Left ventricle myocardium inferior (tissue), 1 donor: ENCODE measurements around the gene GRB7. TPM values are rescaled to one million over a fixed set of nuclear protein-coding genes. Genes with fewer than 3 reads are reported as not detected.
"Not testable (repeated sequence)": the region's sequence is repeated elsewhere in the genome, so short reads cannot be mapped to it uniquely, and the experiment has no call there.

Source experiments
- DNase-seq: peaks from one replicate; pipeline ENCODE4 v3.0.0-alpha.2; 2020
- H3K27ac ChIP-seq: fragments of 200-600 bp; replicated peaks from 2 replicates; pipeline ENCODE4 v1.8.0; 2021
- H3K27me3 ChIP-seq: fragments of 200-600 bp; 2 replicates; pipeline ENCODE4 v1.8.0; 2021; ENCODE audit warnings: low read depth
- H3K36me3 ChIP-seq: fragments of 200-600 bp; 2 replicates; pipeline ENCODE4 v1.8.0; 2021
- H3K4me1 ChIP-seq: fragments of 200-600 bp; 2 replicates; pipeline ENCODE4 v1.8.0; 2021
- H3K4me3 ChIP-seq: fragments of 200-600 bp; 2 replicates; pipeline ENCODE4 v1.8.0; 2021; ENCODE audit warnings: mild to moderate bottlenecking, moderate library complexity
- H3K9me3 ChIP-seq: fragments of 200-600 bp; replicated peaks from 2 replicates; pipeline ENCODE4 v1.8.0; 2021
- CTCF ChIP-seq: fragments of 200-600 bp; IDR thresholded peaks from 2 replicates; pipeline ENCODE4 v1.8.0; 2021; ENCODE audit warnings: antibody characterized with exemption, mild to moderate bottlenecking, borderline replicate concordance
- intact Hi-C: fragments of 100-400 bp; cut with micrococcal nuclease; formaldehyde crosslinking; loops from one replicate; pipeline ENCODE4 v1.11.0; 2022
- total RNA-seq: library from RNA; stranded (reverse); fragmentation: NEBNext Ultra II Directional; extraction: Animal tissue kit (Norgen Biotek cat#: 25700); gene quantifications from one replicate; pipeline ENCODE4 v1.2.1, GENCODE V29; 2021
- donor health status: DM: no; HTN: yes; CAD: no; lungs with severe emphysema.

Gene GRB7
- total RNA-seq, 1 donor from 2014 or later, result 1.1 TPM

- no peak overlapping the region for H3K4me3 ChIP-seq
- peaks cover 22% of the 10 kb centered on the region for H3K4me1 ChIP-seq
- H3K27me3 ChIP-seq, result peaks cover 55% of the 10 kb centered on the region
- no peaks in the 10 kb centered on the region for H3K9me3 ChIP-seq
- no peak overlapping the region for H3K27ac ChIP-seq
- TF ChIP-seq CTCF, result no peak
- intact Hi-C loops, result no loop called here
- no peak for DNase-seq
- no peaks in the 10 kb centered on the region for H3K36me3 ChIP-seq
These were observed 7.1 kb downstream of the GRB7 start for GRCh38 chr17:39744836-39745215.

- intact Hi-C loops, result no loop called here
- no peaks in the 10 kb centered on the region for H3K36me3 ChIP-seq
- no peak for TF ChIP-seq CTCF
- H3K9me3 ChIP-seq, result no peaks in the 10 kb centered on the region
- peaks cover 48% of the 10 kb centered on the region for H3K27me3 ChIP-seq
- DNase-seq, result no peak
- no peak overlapping the region for H3K27ac ChIP-seq
- H3K4me1 ChIP-seq, result peaks cover 22% of the 10 kb centered on the region
- H3K4me3 ChIP-seq, result no peak overlapping the region
These were observed 7.8 kb downstream of the GRB7 start for GRCh38 chr17:39745335-39746144.

GRCh38 chr17:39746145-39746461 is 8.4 kb downstream of the GRB7 start:
- Histone ChIP-seq H3K4me1 (peaks cover 22% of the 10 kb centered on the region), H3K4me3 (no peak overlapping the region), H3K9me3 (no peaks in the 10 kb centered on the region), H3K27me3 (peaks cover 43% of the 10 kb centered on the region), H3K36me3 (no peaks in the 10 kb centered on the region), H3K27ac (no peak overlapping the region)
- no peak for TF ChIP-seq CTCF
- intact Hi-C loops, result no loop called here
- DNase-seq, result no peak

- no peak for DNase-seq
- H3K4me1 ChIP-seq, result peaks cover 17% of the 10 kb centered on the region
- TF ChIP-seq CTCF, result no peak
- intact Hi-C loops, result no loop called here
- H3K4me3 ChIP-seq, result no peak overlapping the region
- H3K27ac ChIP-seq, result no peak overlapping the region
- H3K9me3 ChIP-seq, result no peaks in the 10 kb centered on the region
- no peaks in the 10 kb centered on the region for H3K36me3 ChIP-seq
- peaks cover 26% of the 10 kb centered on the region for H3K27me3 ChIP-seq
These were observed 10.0 kb downstream of the GRB7 start for GRCh38 chr17:39747745-39748144.

- H3K9me3 ChIP-seq, H3K36me3 ChIP-seq, intact Hi-C loops, H3K27ac ChIP-seq, DNase-seq, H3K4me3 ChIP-seq: not testable (repeated sequence)
- H3K27me3 ChIP-seq, result peaks cover 18% of the 10 kb centered on the region
- peaks cover 25% of the 10 kb centered on the region for H3K4me1 ChIP-seq
These were observed 10.8 kb downstream of the GRB7 start for GRCh38 chr17:39748444-39749034.
